ENCODE measurements around the gene SLF2.

Gene SLF2

DNA sequence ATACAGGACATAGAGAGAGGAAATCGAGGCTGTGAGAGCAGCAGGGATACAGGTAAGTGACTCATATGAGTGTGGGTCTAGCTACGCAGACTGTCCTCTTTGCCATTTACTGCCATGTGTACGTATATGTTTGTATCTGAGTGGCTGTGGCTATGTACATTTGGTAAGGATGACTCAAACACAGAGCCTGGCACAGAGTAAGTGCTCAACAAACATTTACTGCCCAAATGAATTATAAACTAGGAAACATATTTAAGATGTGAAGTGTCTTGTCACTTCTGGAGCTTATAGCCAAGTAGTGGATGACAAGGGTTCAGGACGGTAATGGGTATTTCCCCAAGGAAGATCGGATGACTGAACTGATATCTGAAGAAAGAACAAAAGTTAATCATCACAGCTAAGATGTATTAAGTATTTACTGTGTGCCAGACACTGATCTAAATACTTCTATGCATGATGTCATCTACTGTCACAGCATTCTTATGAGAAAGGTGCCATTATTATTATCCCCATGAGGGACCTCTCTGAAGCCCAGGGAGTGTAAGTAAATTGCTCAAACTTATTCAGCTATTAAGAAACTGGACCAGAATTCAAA, 68.5 kb downstream of the SLF2 start:
- no peak overlapping the region for H3K4me3 ChIP-seq (ENCODE audit: low read depth, low read length)
- TF ChIP-seq, protein P1, sequence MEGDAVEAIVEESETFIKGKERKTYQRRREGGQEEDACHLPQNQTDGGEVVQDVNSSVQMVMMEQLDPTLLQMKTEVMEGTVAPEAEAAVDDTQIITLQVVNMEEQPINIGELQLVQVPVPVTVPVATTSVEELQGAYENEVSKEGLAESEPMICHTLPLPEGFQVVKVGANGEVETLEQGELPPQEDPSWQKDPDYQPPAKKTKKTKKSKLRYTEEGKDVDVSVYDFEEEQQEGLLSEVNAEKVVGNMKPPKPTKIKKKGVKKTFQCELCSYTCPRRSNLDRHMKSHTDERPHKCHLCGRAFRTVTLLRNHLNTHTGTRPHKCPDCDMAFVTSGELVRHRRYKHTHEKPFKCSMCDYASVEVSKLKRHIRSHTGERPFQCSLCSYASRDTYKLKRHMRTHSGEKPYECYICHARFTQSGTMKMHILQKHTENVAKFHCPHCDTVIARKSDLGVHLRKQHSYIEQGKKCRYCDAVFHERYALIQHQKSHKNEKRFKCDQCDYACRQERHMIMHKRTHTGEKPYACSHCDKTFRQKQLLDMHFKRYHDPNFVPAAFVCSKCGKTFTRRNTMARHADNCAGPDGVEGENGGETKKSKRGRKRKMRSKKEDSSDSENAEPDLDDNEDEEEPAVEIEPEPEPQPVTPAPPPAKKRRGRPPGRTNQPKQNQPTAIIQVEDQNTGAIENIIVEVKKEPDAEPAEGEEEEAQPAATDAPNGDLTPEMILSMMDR (IDR thresholded peaks at IDR 0.05; ENCODE audit: low read depth, low read length) = no peak

DNA sequence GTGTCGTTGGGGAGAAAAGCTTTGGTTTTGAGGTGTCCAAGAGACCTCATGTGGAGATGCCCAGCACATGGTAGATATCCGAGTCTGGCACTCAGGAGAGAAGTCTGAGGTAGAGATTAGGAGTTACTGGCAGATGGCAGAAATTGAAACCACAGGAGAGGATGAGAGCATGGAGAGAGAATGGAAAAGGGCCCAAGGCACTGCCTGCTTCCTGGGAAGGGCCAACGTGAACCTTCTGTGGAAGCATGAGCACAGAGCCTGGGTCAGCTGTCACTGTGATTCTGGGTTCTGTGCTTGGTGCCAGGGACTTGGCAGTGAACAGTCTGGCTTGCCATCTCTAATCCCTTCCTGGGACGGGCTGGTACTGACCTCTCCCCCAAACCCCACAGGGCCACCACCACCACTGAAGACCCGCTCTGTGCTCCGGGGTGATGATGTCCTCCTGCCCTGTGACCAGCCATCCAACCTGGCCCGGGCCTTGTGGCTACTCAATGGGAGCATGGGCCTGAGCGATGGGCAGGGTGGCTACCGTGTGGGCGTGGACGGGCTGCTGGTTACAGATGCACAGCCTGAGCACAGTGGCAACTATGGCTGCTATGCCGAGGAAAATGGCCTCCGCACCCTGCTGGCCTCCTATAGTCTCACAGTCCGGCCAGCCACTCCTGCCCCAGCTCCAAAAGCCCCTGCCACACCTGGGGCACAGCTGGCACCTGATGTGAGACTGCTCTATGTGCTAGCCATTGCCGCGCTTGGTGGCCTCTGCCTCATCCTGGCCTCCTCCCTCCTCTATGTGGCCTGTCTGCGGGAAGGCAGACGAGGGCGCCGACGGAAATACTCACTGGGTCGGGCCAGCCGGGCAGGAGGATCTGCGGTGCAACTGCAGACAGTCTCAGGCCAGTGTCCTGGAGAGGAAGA, 70.4 kb downstream of the SLF2 start:
- TF ChIP-seq, protein P1 (IDR thresholded peaks at IDR 0.05; ENCODE audit: low read depth, low read length) = no peak
- H3K4me3 ChIP-seq (ENCODE audit: low read depth, low read length) = no peak overlapping the region

DNA sequence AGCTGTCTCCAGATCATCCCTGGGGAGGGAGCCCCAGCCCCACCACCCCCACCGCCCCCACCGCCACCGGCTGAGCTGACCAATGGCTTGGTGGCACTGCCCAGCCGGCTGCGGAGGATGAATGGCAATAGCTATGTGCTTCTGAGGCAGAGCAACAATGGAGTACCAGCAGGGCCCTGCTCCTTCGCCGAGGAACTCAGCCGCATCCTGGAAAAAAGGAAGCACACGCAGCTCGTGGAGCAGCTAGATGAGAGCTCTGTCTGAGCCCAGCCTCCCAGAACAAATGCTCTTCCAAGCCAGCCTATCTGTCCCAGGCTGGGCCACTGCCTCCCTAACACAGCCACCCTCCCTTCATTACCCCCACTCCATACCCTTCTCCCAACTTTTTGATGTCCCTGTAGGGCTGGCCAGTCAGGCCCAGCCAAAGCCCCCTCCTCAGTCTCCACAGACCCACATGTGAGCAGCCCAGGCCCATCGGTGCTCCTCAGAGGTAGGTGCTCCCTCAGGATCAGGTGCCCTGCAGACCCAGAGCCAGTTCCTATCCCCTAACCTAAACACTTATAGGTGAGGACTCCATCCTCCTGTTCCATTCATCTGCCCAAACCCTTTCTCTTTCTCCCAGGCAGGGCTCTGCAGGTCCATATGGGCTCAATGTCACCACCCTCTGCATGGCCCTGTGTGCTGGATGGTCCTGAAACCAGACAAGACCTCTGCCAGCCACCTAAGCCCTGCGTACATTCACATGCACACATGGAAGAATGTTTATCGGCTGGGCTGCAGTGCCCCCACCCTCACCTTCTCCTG, 71.3 kb downstream of the SLF2 start:
- H3K4me3 ChIP-seq (ENCODE audit: low read depth, low read length) = no peak overlapping the region
- TF ChIP-seq, protein P1 (IDR thresholded peaks at IDR 0.05; ENCODE audit: low read depth, low read length) = no peak

DNA sequence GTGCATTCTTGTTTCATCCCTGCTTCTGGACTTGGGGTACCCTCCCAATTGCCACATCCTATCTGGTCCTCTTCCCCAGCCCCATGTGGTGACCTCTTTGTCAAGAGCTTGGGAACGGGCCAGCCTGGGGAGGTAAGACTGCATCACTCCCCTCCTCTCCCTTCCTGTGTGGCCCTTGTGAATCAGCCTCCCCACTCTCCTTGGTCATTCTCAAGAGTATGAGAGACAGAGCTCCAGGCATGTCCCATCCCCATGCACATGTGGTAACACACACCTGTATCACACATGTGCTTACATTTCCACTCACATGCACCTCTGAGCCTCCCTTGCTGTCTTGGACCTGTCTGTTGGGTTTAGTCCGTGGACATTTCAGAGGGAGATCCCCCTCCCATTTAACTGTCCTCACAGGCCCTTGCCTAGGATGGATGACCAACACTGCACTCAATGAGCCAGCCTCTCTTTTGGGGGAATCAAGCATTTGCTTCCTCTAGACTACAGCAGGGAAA, 72.0 kb downstream of the SLF2 start:
- TF ChIP-seq, protein P1 (IDR thresholded peaks at IDR 0.05; ENCODE audit: low read depth, low read length) = no peak
- H3K4me3 ChIP-seq (ENCODE audit: low read depth, low read length) = no peak overlapping the region

DNA sequence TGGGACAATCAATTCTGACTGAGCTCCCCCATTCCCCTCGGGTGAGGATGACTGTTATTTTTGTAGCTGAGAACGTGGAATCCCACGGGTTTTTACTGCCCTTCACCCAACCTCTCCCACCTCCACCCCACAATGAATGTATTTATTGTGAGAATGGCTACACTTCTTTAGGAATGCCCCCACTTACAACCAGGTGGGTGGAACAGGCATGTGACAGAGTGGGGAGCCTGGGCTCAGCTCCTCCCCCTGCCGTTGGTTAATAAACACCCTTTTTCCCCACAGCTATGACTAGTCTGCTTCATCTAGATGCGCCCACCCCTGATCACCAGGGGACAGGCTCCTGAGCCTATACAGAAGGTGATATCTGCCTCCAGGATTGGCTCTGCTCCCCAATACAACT, 72.6 kb downstream of the SLF2 start:
- TF ChIP-seq, protein P1 (IDR thresholded peaks at IDR 0.05; ENCODE audit: low read depth, low read length) = no peak
- no peak overlapping the region for H3K4me3 ChIP-seq (ENCODE audit: low read depth, low read length)

DNA sequence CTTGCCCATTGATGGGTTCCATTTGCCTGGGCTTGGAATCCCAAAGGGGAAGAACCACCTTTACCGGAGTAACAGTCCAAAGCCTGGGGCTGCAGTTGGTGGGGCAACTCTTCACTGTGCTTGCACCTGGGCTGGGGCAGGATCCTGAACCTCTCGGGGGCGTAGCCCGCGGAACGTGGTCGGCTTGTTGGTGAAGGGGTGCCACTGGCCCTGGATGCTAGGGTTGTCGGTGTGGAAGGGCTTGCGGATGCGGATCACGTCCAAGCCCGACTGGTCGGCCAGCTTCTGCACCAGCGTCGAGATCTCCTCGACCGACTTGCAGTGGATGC, 73.8 kb downstream of the SLF2 start:
- TF ChIP-seq, protein P1 (IDR thresholded peaks at IDR 0.05; ENCODE audit: low read depth, low read length) = no peak
- H3K4me3 ChIP-seq (ENCODE audit: low read depth, low read length) = peak overlapping the region; percentile 94
